HEK293 (cell line): ENCODE measurements around the gene CRBN.

ENCODE experiments used
- ZNF324 ChIP-seq: fragments of 450-650 bp; formaldehyde crosslinking; IDR thresholded peaks from 2 replicates; pipeline ENCODE4 v1.5.1; 2016; ENCODE audit warnings: missing biosample characterization, missing genetic modification characterization
- ZNF335 ChIP-seq: fragments of 450-650 bp; formaldehyde crosslinking; conservative IDR thresholded peaks from 2 replicates; pipeline ENCODE4 v1.5.1; 2016; ENCODE audit warnings: missing biosample characterization, missing genetic modification characterization
- TF ChIP-seq, protein P1 (sequence below): fragments of 450-650 bp; IDR thresholded peaks from 2 replicates; pipeline ENCODE4 v1.5.1; 2018; ENCODE audit warnings: missing biosample characterization, mild to moderate bottlenecking, missing genetic modification characterization

DNA sequence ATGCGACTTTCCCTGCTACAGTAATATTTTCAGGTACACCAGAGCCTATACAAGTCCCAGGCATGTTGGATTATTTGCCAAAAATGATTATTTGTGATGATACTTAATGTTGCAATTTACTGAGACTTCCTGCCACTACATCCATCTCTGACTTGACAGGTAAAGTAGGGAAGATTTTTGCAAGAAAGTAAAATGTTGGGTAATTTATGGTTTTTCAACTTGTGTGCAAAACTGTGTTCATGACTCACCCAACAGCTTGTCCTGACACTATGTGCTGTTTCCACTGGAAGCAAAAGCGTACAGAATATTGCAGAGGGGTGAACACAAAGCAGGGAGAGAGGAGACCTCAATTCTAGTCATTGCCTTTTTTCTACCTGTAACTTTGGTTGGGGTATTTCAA is 5.4 kb upstream of the CRBN start:
- TF ChIP-seq, protein P1, sequence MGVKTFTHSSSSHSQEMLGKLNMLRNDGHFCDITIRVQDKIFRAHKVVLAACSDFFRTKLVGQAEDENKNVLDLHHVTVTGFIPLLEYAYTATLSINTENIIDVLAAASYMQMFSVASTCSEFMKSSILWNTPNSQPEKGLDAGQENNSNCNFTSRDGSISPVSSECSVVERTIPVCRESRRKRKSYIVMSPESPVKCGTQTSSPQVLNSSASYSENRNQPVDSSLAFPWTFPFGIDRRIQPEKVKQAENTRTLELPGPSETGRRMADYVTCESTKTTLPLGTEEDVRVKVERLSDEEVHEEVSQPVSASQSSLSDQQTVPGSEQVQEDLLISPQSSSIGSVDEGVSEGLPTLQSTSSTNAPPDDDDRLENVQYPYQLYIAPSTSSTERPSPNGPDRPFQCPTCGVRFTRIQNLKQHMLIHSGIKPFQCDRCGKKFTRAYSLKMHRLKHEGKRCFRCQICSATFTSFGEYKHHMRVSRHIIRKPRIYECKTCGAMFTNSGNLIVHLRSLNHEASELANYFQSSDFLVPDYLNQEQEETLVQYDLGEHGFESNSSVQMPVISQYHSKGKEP (tag by site-specific recombination) = no peak
- no peak for TF ChIP-seq ZNF335 (tag by site-specific recombination)
- no peak for TF ChIP-seq ZNF324 (tag by site-specific recombination)
